Cardiac muscle cell (in vitro differentiated cells and primary cell): ENCODE measurements around the gene HECW1. TPM values are rescaled to one million over a fixed set of nuclear protein-coding genes. Genes with fewer than 3 reads are reported as not detected.

Experiments
- DNase-seq, 2 donors: peaks; one replicate each; pipeline versions ENCODE4 v3.0.0 to v3.0.0-alpha.2; 2010 to 2017; ENCODE audit warnings: low read depth in 1 of 2, low spot score in 1 of 2
- H3K27ac ChIP-seq: fragments of 200-600 bp; sonication (generic); 2 replicates; pipeline ENCODE4 v1.5.1; 2016
- H3K27me3 ChIP-seq: fragments of 200-600 bp; sonication (generic); 2 replicates; pipeline ENCODE4 v1.6.0; 2016; ENCODE audit warnings: control low read depth
- H3K36me3 ChIP-seq: fragments of 200-600 bp; sonication (generic); 2 replicates; pipeline ENCODE4 v1.5.1; 2016; ENCODE audit warnings: control low read depth
- H3K4me1 ChIP-seq: fragments of 200-600 bp; sonication (generic); 2 replicates; pipeline ENCODE4 v1.8.1; 2017; ENCODE audit warnings: low read depth, mild to moderate bottlenecking, mixed run types
- H3K4me3 ChIP-seq: fragments of 200-600 bp; sonication (generic); 2 replicates; pipeline ENCODE4 v1.5.1; 2016; ENCODE audit warnings: mild to moderate bottlenecking
- H3K9me3 ChIP-seq: fragments of 200-600 bp; sonication (generic); 2 replicates; pipeline ENCODE4 v1.5.1; 2017; ENCODE audit warnings: low read depth, mild to moderate bottlenecking, control low read depth
- polyA plus RNA-seq: library from polyadenylated mRNA; unstranded; fragments of >200 nt; fragmentation: Nextera tagmentation; extraction: Ambion mirVana; gene quantifications from 2 replicates; pipeline ENCODE4 v1.2.1, GENCODE V29; 2016
- total RNA-seq: library from RNA; depleted of rRNA; stranded (reverse); fragments of >200 nt; gene quantifications from 2 replicates; pipeline ENCODE4 v1.2.3, GENCODE V29; 2016
- TF ChIP-seq, protein P1 (sequence below): IDR thresholded peaks from 2 replicates; pipeline ENCODE4 v1.5.1; 2012; ENCODE audit warnings: low read depth, mild to moderate bottlenecking, low read length

HECW1 gene
- total and polyA plus RNA-seq, 2 experiments from 2014 or later = 0.06 to 0.13 TPM

DNA sequence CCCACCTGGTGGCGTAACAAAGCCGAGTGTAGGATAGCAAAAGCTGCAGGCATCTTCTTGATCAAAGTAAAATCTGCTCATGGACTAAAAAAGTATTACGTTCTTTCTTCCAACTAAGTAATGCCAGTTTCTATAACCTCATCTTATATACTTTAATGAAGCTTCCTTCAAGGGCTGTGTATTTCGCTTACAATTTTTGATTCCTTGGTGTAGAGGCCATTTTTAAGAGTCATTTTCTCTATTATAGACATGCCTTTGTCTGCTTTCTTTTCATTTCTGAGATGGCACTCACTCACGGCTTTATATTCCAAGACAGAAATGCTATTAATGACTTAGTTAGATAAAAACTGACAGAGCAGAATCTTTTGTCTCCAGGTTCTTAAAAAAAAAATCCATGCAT lies 194.0 kb downstream of the HECW1 start:
- Histone ChIP-seq H3K4me3 (no peak overlapping the region), H3K4me1 (no peaks in the 10 kb centered on the region), H3K27me3 (no peaks in the 10 kb centered on the region), H3K9me3 (no peaks in the 10 kb centered on the region), H3K36me3 (no peaks in the 10 kb centered on the region), H3K27ac (no peak overlapping the region)
- TF ChIP-seq, protein P1, sequence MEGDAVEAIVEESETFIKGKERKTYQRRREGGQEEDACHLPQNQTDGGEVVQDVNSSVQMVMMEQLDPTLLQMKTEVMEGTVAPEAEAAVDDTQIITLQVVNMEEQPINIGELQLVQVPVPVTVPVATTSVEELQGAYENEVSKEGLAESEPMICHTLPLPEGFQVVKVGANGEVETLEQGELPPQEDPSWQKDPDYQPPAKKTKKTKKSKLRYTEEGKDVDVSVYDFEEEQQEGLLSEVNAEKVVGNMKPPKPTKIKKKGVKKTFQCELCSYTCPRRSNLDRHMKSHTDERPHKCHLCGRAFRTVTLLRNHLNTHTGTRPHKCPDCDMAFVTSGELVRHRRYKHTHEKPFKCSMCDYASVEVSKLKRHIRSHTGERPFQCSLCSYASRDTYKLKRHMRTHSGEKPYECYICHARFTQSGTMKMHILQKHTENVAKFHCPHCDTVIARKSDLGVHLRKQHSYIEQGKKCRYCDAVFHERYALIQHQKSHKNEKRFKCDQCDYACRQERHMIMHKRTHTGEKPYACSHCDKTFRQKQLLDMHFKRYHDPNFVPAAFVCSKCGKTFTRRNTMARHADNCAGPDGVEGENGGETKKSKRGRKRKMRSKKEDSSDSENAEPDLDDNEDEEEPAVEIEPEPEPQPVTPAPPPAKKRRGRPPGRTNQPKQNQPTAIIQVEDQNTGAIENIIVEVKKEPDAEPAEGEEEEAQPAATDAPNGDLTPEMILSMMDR = no peak
- no peak for DNase-seq

DNA sequence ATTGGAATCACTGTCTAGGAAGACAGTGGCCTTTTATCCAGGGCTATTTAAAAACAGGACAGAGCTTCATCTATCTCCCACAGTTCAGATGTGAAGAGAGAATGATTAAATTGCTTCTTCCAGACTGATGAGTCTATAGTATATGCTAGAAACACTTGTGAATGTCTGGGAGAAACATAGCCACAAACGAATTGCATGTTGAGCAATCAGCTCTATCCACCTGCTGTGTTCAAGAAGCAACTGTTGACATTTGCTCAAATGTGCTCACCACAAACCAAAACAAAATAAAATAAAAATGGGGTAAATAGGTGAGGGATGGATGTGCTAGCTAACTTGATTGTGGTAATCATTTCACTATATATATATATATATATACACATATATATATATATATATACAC lies 195.1 kb downstream of the HECW1 start:
- no peak for DNase-seq
- no peaks in the 10 kb centered on the region for H3K27me3 ChIP-seq
- TF ChIP-seq, protein P1 = no peak
- H3K36me3 ChIP-seq = no peaks in the 10 kb centered on the region
- H3K9me3 ChIP-seq = no peaks in the 10 kb centered on the region
- no peaks in the 10 kb centered on the region for H3K4me1 ChIP-seq
- H3K27ac ChIP-seq = no peak overlapping the region
- H3K4me3 ChIP-seq = no peak overlapping the region

DNA sequence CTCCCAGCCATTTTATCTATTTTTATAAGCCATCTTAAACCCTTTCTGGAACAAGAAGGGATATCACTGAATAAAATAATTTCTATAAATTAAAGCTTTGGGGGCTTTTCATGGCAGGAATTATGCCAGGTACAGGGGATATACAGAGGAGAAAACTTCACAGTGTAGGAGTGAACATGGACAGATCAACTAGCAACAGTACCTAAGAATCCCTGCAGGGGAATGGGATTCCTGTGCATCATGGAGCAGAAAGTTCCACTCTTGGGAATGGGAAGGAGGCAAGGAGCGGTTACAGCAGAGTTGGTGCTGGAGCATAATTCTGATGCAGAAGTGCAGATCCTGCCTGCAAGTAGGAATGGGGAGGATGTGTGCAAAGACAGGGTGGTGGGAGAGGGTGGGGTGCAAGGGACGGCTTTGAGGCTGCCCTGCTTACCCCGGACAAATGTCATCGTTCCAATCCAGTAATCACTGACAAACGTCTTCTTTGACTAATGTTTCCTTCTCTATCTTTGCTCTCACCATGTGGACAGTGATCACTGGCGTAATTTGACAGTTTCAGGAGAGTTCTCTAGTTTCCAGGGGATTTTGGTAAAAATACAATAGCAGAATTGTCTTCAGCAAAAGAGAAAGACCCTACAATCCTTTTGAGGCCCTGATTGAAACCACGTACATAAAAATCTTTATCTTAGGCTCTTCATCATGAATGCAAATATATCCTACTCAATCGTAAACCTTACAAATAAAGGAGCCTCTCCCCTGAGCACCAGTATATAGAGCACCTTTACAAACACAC lies 196.7 kb downstream of the HECW1 start:
- no peaks in the 10 kb centered on the region for H3K36me3 ChIP-seq
- no peak for DNase-seq
- no peaks in the 10 kb centered on the region for H3K27me3 ChIP-seq
- H3K9me3 ChIP-seq = no peaks in the 10 kb centered on the region
- TF ChIP-seq, protein P1 = no peak
- no peaks in the 10 kb centered on the region for H3K4me1 ChIP-seq
- H3K27ac ChIP-seq = no peak overlapping the region
- no peak overlapping the region for H3K4me3 ChIP-seq

DNA sequence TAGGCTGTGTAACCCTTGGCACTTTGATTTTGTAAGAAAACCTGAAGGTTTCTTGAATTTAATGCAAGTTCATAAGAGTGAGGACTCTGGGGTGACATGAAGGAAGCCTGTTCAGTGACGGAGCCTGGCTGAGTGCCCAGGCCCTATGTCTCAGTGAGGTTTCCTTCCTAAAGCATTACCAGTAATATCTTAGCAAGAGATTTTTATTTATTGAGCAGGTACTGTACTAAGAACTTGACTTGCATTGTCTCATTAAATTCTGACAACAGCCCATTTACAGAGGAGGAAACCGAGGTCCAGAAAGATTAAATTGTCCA lies 197.2 kb downstream of the HECW1 start:
- DNase-seq = no peak
- no peak overlapping the region for H3K27ac ChIP-seq
- H3K27me3 ChIP-seq = no peaks in the 10 kb centered on the region
- no peaks in the 10 kb centered on the region for H3K4me1 ChIP-seq
- H3K36me3 ChIP-seq = no peaks in the 10 kb centered on the region
- no peaks in the 10 kb centered on the region for H3K9me3 ChIP-seq
- TF ChIP-seq, protein P1 = no peak
- no peak overlapping the region for H3K4me3 ChIP-seq

DNA sequence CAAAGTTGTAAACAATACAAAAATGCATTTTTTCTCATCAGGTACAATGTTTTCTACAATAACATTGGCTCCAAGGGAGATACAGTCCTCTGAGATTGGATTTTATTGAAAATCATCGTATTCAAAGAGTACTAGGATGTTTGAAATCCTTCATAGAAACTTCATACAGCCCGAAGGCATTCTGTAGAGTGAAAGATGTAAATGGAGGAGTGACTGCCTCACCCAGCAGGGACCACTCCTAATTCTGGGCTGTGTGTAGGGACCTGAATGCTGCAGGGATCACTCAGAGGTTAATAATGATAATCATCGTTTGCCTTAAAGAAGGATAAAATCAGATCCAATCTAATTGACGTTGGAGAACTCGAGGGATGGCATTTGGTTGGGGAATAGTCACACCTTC lies 198.6 kb downstream of the HECW1 start:
- no peaks in the 10 kb centered on the region for H3K36me3 ChIP-seq
- no peaks in the 10 kb centered on the region for H3K9me3 ChIP-seq
- H3K4me3 ChIP-seq = no peak overlapping the region
- no peaks in the 10 kb centered on the region for H3K4me1 ChIP-seq
- TF ChIP-seq, protein P1 = no peak
- no peaks in the 10 kb centered on the region for H3K27me3 ChIP-seq
- DNase-seq = no peak
- H3K27ac ChIP-seq = no peak overlapping the region

DNA sequence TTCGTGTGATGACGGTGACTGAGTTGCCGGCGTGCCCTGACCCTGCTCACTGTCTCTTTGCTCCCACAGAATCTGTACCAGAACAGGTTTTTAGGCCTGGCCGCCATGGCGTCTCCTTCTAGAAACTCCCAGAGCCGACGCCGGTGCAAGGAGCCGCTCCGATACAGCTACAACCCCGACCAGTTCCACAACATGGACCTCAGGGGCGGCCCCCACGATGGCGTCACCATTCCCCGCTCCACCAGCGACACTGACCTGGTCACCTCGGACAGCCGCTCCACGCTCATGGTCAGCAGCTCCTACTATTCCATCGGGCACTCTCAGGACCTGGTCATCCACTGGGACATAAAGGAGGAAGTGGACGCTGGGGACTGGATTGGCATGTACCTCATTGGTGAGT lies 199.2 kb downstream of the HECW1 start:
- Histone ChIP-seq H3K9me3 (no peaks in the 10 kb centered on the region), H3K4me1 (no peaks in the 10 kb centered on the region), H3K36me3 (no peaks in the 10 kb centered on the region), H3K27ac (no peak overlapping the region), H3K4me3 (no peak overlapping the region), H3K27me3 (no peaks in the 10 kb centered on the region)
- TF ChIP-seq, protein P1 = no peak
- DNase-seq = no peak
